Stimulated activated CD4-positive, alpha-beta T cell treated with anti-CD3 and anti-CD28 coated beads, TNF-alpha, amount 100 ng/mL, for 4 hours (primary cell): ENCODE data around the gene SLC26A4.

ENCODE experiments used
- DNase-seq, 3 experiments: peaks; one replicate each; pipeline ENCODE4 v3.0.0-alpha.2; 2020; ENCODE audit warnings: low read depth in 3 of 3

The SLC26A4 gene

GRCh38 chr7:107746006-107746405 lies 85.4 kb downstream of the SLC26A4 start:
- DNase-seq = no peak

GRCh38 chr7:107751113-107751512 lies 90.5 kb downstream of the SLC26A4 start:
- DNase-seq = no peak

GRCh38 chr7:107754642-107755041 lies 94.0 kb downstream of the SLC26A4 start:
- no peak for DNase-seq

GRCh38 chr7:107758667-107759066 lies 98.0 kb downstream of the SLC26A4 start:
- no peak for DNase-seq

- DNase-seq = no peak
Observed at GRCh38 chr7:107767391-107767790, 106.8 kb downstream of the SLC26A4 start.
